ENCODE measurements around the gene PMF1.

GRCh38 chr1:156281281-156281680, 68.5 kb downstream of the PMF1 start:
- TF ChIP-seq CTCF (IDR thresholded peaks at IDR 0.05), result no peak
- TF ChIP-seq POLR2A (IDR thresholded peaks at IDR 0.05), result no peak

Data from esophagus squamous epithelium (tissue), 4 donors.